ENCODE measurements around the gene NTRK2. TPM values are rescaled to one million over a fixed set of nuclear protein-coding genes. Genes with fewer than 3 reads are reported as not detected.
A peak's percentile ranks its signal among the peaks of the same experiment; 100 is the strongest.

NTRK2 gene
- total RNA-seq, 2 donors from 2014 or later: 11.9 to 30.1 TPM

GRCh38 chr9:84862810-84863287 lies 193.3 kb downstream of the NTRK2 start:
- Histone ChIP-seq H3K27ac (no peak overlapping the region), H3K9me3 (no peaks in the 10 kb centered on the region), H3K27me3 (no peaks in the 10 kb centered on the region), H3K4me3 (no peak overlapping the region), H3K4me1 (peaks cover 0 to 41% of the 10 kb centered on the region in 2 donors), H3K36me3 (no peaks in the 10 kb centered on the region)
- no peak for TF ChIP-seq CTCF (IDR thresholded peaks at IDR 0.05)
- DNase-seq (ENCODE audit: low spot score): no peak

- Histone ChIP-seq H3K27ac (no peak overlapping the region), H3K27me3 (no peaks in the 10 kb centered on the region)
Observed at GRCh38 chr9:84863372-84863771, 193.8 kb downstream of the NTRK2 start.

GRCh38 chr9:84866396-84867175 lies 197.1 kb downstream of the NTRK2 start:
- Histone ChIP-seq H3K4me3 (no peak overlapping the region), H3K4me1 (peaks cover 0 to 28% of the 10 kb centered on the region in 2 donors), H3K27ac (peak overlapping the region; percentile 2 to 62), H3K27me3 (no peaks in the 10 kb centered on the region), H3K9me3 (no peaks in the 10 kb centered on the region), H3K36me3 (no peaks in the 10 kb centered on the region)
- no peak for DNase-seq (ENCODE audit: low spot score)
- no peak for TF ChIP-seq CTCF (IDR thresholded peaks at IDR 0.05)

More at GRCh38 chr9:84863372-84863771, 193.8 kb downstream of the NTRK2 start:
- Histone ChIP-seq H3K4me3 (no peak overlapping the region), H3K9me3 (no peaks in the 10 kb centered on the region), H3K4me1 (peaks cover 0 to 36% of the 10 kb centered on the region in 2 donors), H3K36me3 (no peaks in the 10 kb centered on the region)
- no peak for TF ChIP-seq CTCF (IDR thresholded peaks at IDR 0.05)
- no peak for DNase-seq (ENCODE audit: low spot score)

- no peak overlapping the region for H3K4me3 ChIP-seq
- no peak for DNase-seq (ENCODE audit: low spot score)
- peaks cover 0 to 25% of the 10 kb centered on the region in 2 donors for H3K4me1 ChIP-seq
- H3K27me3 ChIP-seq: no peaks in the 10 kb centered on the region
- no peaks in the 10 kb centered on the region for H3K9me3 ChIP-seq
- TF ChIP-seq CTCF (IDR thresholded peaks at IDR 0.05): no peak
- H3K36me3 ChIP-seq: no peaks in the 10 kb centered on the region
- peak overlapping the region in 1 of 2 donors; percentile 62 for H3K27ac ChIP-seq
Observed at GRCh38 chr9:84867186-84867585, 197.7 kb downstream of the NTRK2 start.

GRCh38 chr9:84869091-84869490 lies 199.6 kb downstream of the NTRK2 start:
- Histone ChIP-seq H3K27ac (no peak overlapping the region), H3K36me3 (no peaks in the 10 kb centered on the region), H3K4me3 (no peak overlapping the region), H3K9me3 (no peaks in the 10 kb centered on the region), H3K4me1 (peaks cover 0 to 12% of the 10 kb centered on the region in 2 donors), H3K27me3 (no peaks in the 10 kb centered on the region)
- no peak for TF ChIP-seq CTCF (IDR thresholded peaks at IDR 0.05)
- no peak for DNase-seq (ENCODE audit: low spot score)
